NT2/D1 (cell line): ENCODE results near the gene OR56A5.

ENCODE experiments used
- SUZ12 ChIP-seq: IDR thresholded peaks from 2 replicates; pipeline ENCODE4 v1.6.1; 2011; ENCODE audit not compliant: insufficient read length, insufficient read depth; ENCODE audit errors: extremely low read depth
- YY1 ChIP-seq: IDR thresholded peaks from 2 replicates; pipeline ENCODE4 v1.6.1; 2011; ENCODE audit not compliant: insufficient read length, insufficient read depth
- ZNF274 ChIP-seq: IDR thresholded peaks from 2 replicates; pipeline ENCODE4 v1.6.1; 2011; ENCODE audit warnings: mild to moderate bottlenecking, low read depth, low read length

- TF ChIP-seq YY1 (no peak), ZNF274 (no peak), SUZ12 (no peak)
Measured at GRCh38 chr11:5992150-5992549, 23.9 kb upstream of the OR56A5 start.
